ENCODE results near the gene RPUSD1. TPM values are rescaled to one million over a fixed set of nuclear protein-coding genes. Genes with fewer than 3 reads are reported as not detected.

Gene RPUSD1
- total RNA-seq, 1 donor from 2014 or later, result 27.4 TPM

DNA sequence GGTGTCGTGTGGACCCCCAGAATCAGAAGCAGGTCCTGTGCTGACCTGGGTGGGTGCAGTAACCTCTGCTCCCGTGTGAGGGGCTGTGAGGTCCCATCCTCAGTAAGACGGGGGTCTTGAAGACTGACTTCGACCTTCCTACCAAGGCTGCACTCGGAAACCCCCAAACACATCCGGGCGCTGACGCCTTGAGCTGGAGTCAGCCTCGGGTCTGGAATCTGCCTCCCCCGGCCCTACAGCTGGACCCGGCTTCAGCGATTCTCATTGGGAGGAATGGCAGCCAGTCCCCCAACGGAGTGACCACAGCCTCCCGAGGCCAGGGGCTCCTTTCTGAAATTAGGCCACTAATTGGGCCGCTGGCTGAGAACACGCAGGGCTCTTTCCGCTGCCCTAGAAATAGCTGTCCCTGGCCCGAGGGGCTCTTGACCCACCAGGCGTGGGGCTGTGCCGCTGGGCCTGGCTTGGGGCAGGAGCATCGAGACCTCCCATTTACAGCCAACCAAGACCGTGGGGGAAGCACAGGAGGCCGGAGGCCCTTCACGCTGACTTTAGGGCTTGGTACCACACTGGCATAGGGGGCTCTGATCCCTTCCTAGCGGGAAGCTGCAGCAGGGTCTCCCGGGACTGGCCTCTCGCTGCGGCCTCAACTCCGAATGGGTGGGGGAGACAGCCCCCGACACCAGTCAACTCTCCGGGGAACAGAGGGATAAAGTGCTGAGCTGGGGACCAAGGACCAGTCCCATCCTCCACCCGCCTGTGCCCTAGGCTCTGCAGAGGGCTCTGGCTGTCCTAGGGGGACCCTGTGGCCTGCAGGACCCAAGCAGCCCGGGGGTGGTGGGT lies 15.0 kb upstream of the RPUSD1 start:
- FAIRE-seq, result no peak
- Histone ChIP-seq H3K4me3 (ENCODE audit: low read depth, low read length) (no peak overlapping the region), H3K27me3 (ENCODE audit: control insufficient read depth, insufficient read depth, low read length) (peaks cover 16% of the 10 kb centered on the region), H3K36me3 (ENCODE audit: control insufficient read depth, insufficient read depth, low read length) (no peaks in the 10 kb centered on the region)
- no peak for DNase-seq (ENCODE audit: low read depth)
- TF ChIP-seq CTCF (IDR thresholded peaks at IDR 0.05; ENCODE audit: insufficient read depth, low read length, severe bottlenecking), result no peak

DNA sequence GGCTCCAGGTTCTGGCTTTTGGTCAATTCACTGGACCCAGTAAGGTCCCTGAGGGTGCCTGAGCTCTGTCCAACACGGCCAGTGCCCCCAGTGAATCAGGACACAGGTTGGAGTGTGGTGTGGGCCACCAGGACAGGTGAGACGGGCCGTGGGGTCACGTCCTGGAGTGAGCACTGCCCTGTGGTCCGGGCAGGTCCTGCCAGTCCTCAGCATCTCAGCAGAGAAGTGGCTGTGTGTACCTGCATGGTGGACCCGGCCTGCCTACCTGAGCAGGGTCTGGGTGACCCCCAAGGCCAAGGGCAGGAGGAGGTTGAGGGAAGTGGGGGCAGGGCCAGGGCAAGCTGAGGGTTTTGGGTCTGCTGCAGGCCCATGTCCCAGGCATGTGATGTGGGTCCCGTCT lies 14.3 kb upstream of the RPUSD1 start:
- Histone ChIP-seq H3K27me3 (ENCODE audit: control insufficient read depth, insufficient read depth, low read length) (peaks cover 16% of the 10 kb centered on the region), H3K4me3 (ENCODE audit: low read depth, low read length) (no peak overlapping the region), H3K36me3 (ENCODE audit: control insufficient read depth, insufficient read depth, low read length) (no peaks in the 10 kb centered on the region)
- FAIRE-seq, result no peak
- TF ChIP-seq CTCF (IDR thresholded peaks at IDR 0.05; ENCODE audit: insufficient read depth, low read length, severe bottlenecking), result no peak
- no peak for DNase-seq (ENCODE audit: low read depth)

DNA sequence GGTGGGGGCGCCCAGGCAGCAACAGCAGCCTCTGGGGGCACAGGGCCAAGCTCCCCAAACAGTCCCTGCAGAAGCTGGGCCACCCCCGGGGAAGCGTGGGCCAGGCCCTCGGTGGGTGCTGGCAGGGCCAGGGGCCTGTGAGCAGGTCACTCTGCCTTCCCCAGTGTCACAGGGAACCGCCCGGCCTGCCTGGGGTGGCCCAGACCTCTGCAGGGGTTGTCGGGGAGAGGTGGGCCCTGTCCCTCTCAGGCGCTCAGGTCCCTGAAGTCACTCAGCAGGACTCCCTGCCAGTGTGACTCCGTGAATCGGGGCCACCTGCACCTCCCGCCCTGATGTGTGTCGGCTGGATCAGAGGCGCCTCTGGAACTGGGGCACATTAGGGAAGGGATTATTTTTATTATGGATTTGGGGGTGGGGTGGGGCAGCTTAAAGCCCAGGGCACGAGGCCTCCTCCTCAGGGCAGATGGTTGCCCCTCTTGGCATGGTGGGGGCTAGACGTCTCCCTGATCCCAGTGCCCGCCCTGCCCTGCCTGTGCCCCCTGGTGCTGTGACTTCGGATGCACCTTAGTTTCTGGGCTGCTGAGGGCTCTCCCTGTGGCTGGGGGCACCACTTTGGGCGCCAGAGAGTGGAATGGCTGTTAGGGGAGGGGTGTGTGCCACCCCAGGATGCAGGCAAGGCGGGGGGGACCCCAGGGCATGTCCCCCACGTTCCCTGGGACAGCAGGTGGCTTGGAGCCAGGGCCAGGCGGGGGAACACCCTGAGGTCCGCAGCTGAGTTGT lies 13.6 kb upstream of the RPUSD1 start:
- no peak for DNase-seq (ENCODE audit: low read depth)
- Histone ChIP-seq H3K27me3 (ENCODE audit: control insufficient read depth, insufficient read depth, low read length) (peaks cover 16% of the 10 kb centered on the region), H3K4me3 (ENCODE audit: low read depth, low read length) (no peak overlapping the region), H3K36me3 (ENCODE audit: control insufficient read depth, insufficient read depth, low read length) (no peaks in the 10 kb centered on the region)
- FAIRE-seq, result no peak
- no peak for TF ChIP-seq CTCF (IDR thresholded peaks at IDR 0.05; ENCODE audit: insufficient read depth, low read length, severe bottlenecking)

DNA sequence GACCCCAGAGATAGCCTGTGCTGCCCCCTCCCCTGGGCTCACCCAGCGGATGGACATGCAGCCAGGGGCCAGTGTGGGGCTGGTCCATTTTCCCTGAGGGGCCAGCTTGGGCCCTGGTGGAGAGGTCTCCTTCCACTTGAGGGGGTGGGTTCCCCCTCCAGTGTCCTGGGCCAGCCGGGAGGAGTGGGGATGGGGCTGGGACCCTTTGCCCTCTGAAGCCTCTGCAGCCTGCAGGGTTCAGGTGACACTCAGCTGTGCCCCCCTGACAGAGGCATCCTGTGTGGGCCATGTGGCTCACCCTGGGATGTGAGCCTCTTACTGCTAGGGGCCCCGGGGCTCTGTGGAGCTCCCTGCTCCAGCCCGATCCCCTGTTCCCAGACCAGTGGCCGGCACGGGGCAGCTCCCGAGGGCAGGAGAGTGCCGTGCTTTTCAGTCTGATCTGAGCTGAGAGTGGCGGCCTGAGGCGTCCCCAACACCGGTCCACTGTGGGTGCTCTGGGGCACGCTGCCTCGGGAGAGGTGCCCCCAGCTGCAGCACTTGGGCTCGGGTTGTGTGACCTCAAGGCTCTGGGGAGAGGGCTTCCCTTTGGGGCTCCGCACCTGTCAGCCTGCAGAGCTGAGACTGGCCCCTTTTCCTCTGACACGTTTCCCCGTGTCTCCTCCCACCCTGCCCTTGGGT lies 12.8 kb upstream of the RPUSD1 start:
- no peaks in the 10 kb centered on the region for H3K36me3 ChIP-seq (ENCODE audit: control insufficient read depth, insufficient read depth, low read length)
- no peak for TF ChIP-seq CTCF (IDR thresholded peaks at IDR 0.05; ENCODE audit: insufficient read depth, low read length, severe bottlenecking)
- no peak overlapping the region for H3K4me3 ChIP-seq (ENCODE audit: low read depth, low read length)
- no peak for FAIRE-seq
- no peak for DNase-seq (ENCODE audit: low read depth)
- peaks cover 16% of the 10 kb centered on the region for H3K27me3 ChIP-seq (ENCODE audit: control insufficient read depth, insufficient read depth, low read length)

- Histone ChIP-seq H3K27me3 (ENCODE audit: control insufficient read depth, insufficient read depth, low read length) (peaks cover 16% of the 10 kb centered on the region), H3K4me3 (ENCODE audit: low read depth, low read length) (no peak within 1 kb of the TSS), H3K36me3 (ENCODE audit: control insufficient read depth, insufficient read depth, low read length) (no peaks in the 10 kb centered on the region)
- TF ChIP-seq CTCF (IDR thresholded peaks at IDR 0.05; ENCODE audit: insufficient read depth, low read length, severe bottlenecking), result no peak
- FAIRE-seq, result no peak
- DNase-seq (ENCODE audit: low read depth), result no peak
Observed at GRCh38 chr16:799948-800833, 12.0 kb upstream of the RPUSD1 start, which contains the start of gene GNG13. Gene GNG13, minus strand, starts transcription at chr16:800734. Its CDS starts 1,657 bp downstream, at chr16:799077.

Measured in bronchial epithelial cell (primary cell).